GM12872 (cell line): ENCODE results near the gene SUSD6.
A peak's percentile ranks its signal among the peaks of the same experiment; 100 is the strongest.

Experiments
- TF ChIP-seq, protein P1 (sequence below): IDR thresholded peaks from 3 replicates; pipeline ENCODE4 v1.5.1; 2011; ENCODE audit warnings: low read depth, mild to moderate bottlenecking, low read length, moderate library complexity; ENCODE audit not compliant: insufficient read depth

SUSD6 gene

GRCh38 chr14:69672356-69672755, 61.0 kb downstream of the SUSD6 start:
- TF ChIP-seq, protein P1, sequence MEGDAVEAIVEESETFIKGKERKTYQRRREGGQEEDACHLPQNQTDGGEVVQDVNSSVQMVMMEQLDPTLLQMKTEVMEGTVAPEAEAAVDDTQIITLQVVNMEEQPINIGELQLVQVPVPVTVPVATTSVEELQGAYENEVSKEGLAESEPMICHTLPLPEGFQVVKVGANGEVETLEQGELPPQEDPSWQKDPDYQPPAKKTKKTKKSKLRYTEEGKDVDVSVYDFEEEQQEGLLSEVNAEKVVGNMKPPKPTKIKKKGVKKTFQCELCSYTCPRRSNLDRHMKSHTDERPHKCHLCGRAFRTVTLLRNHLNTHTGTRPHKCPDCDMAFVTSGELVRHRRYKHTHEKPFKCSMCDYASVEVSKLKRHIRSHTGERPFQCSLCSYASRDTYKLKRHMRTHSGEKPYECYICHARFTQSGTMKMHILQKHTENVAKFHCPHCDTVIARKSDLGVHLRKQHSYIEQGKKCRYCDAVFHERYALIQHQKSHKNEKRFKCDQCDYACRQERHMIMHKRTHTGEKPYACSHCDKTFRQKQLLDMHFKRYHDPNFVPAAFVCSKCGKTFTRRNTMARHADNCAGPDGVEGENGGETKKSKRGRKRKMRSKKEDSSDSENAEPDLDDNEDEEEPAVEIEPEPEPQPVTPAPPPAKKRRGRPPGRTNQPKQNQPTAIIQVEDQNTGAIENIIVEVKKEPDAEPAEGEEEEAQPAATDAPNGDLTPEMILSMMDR: no peak

DNA sequence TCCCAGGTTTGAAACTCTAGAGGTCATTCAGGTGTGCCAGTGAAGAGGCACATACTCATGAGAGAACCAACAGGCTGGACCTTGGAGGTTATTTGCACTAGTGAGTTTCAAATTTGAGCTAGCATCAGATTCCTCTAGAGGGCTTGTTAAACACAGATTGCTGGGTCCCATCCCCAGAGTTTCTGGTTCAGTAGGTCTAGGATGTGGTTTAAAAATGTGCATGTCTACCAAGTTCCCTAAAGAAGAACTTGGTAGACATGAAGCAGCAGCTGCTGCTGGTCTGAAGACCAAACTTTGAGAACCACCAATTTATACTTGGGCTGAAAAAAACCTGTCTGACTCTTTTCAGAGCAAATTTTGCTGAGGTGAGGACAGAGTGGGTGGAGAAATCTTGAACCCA, 61.7 kb downstream of the SUSD6 start:
- TF ChIP-seq, protein P1: 0 out of 3 replicates have a peak, but pooled peaks have one; percentile 12

DNA sequence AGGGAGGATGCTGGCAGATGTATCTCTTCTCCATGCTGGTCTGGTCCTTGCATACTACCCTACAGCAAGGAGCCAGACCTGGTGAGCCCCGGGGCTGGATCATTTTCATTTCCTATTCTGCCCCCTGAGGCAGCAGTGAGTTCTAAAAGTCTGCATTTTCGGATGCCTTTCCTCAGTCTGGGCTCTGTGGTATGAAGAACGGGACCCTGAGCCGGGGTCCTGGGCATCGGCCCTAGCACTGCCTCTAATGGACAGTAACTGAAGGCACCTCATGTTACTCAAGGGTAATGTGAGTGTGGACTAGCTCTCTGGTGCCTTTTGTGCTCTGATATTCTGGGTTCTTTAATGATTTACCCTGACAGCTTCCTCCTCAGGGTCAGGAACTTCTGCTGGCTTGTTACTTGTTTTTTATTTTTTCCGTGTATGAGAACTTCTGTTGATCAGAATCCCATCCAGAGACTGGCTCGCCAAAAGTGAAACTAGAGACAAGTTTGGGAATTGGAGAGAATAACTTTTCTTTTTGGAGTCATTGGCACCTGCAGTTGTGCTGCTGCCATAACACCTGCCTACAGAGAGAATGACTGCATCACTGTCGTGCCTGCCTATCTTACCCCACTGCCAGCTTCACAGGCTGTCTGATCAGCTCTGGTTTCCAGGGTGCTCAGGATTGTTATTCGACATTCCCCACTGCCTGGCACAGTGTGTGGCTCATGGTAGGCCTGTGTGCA, 62.3 kb downstream of the SUSD6 start:
- TF ChIP-seq, protein P1: peak; percentile 40; the same call in 2 of the 3 replicates

GRCh38 chr14:69674546-69675244, 63.3 kb downstream of the SUSD6 start:
- TF ChIP-seq, protein P1: no peak

DNA sequence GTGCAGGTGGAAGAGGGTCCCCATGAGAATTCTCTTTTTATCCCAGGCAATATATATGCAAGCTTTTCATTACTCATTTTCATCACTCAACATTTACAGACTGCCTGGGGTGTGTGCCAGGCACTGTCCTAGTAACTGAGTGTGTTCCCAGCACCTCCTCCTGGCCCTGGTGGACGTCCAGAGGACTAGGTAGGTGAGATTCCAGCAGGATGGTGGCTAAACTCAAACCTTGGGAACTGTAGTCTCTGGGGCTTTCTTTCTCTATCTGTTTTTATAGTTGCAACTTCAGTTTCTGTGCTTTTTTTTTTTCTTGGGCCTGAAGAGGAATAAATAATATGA, 63.8 kb downstream of the SUSD6 start:
- TF ChIP-seq, protein P1: no peak

DNA sequence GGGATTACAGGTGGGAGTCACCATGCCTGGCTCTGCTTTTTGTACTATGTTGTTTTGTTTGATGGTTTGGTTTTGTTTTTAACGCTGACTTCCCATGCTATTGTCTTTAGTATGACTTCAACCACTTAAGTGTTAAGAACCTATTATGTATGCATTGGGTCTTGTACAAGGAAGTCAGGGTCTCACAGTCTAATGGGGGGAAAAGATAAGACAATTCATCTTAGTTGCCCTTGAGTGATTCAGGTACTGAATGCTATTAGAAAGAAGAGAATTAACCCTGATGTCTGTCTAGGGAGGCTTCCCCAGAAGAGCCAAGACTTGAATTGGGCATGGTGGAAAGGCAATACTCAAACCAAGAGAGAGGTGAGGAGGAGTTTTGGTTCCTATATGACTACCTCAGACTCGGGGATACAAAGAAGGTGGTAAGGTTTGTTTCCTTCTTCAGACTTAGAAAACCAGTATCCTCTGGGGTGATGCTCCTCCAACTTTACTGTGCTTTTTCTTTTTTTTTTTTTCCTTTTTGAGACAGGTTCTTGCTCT, 64.6 kb downstream of the SUSD6 start:
- TF ChIP-seq, protein P1: no peak

DNA sequence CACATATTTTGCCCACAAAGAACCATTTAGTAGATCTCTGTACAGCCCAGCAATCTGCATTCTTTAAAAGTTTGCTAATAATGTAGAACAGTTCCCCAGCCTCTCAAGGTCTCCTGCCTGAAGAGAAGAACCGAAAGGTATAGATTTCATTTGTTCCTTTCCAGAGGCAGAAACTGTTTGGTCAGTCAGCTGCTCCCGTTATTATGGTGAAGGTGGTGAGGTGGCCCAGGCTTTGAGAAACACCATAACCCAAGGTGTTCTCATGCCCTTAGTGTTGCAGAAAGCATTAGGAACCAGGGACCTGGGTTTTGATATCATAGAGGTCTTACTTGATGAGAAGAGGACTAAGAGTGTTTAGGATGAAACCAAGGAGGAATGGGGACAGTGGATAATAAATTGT, 65.3 kb downstream of the SUSD6 start:
- TF ChIP-seq, protein P1: no peak
